Head of caudate nucleus (tissue), 42 donors: ENCODE measurements around the gene SHLD1.

Experiments
- DNase-seq, 42 donors: peaks; one replicate each; pipeline versions ENCODE4 v3.0.0 to v3.0.0-alpha.2; 2020 to 2021; ENCODE audit warnings: mixed read lengths in 7 of 42
- intact Hi-C: fragments of 100-400 bp; cut with DNase I; formaldehyde crosslinking; loops from one replicate; pipeline ENCODE4 v1.15.0; 2022

SHLD1 gene

DNA sequence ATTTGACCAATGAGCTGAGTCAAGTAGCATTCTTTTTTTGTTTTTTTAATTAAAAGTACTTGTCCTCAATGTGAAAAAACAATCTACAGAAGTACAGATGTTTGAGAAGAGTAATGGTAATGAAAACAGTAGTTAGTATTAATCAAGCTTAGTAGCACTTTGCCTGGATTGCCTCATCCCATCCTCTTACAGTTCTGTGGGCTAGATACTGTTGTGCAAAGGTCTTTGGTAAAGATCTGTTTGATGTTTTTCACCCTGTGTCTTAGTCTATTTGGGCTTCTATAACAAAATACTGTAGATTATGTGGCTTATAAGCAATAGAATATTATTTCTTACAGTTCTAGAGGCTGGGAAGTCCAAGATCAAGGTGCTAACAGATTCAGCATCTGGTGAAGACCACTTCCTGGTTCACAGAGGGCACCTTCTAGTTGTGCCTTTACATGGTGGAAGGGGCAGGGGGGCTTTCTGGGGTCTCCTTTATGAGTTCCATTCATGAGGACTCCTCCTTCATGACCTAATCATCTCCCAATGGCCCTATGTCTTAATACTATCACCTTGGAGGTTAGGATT, 84.3 kb downstream of the SHLD1 start:
- no peak for DNase-seq
- intact Hi-C loops, result no loop called here

- DNase-seq, result no peak
- intact Hi-C loops, result no loop called here
Observed at GRCh38 chr20:5835321-5835821, 85.2 kb downstream of the SHLD1 start.

- DNase-seq, result no peak
- intact Hi-C loops, result no loop called here
Observed at GRCh38 chr20:5835871-5836270, 85.7 kb downstream of the SHLD1 start.

DNA sequence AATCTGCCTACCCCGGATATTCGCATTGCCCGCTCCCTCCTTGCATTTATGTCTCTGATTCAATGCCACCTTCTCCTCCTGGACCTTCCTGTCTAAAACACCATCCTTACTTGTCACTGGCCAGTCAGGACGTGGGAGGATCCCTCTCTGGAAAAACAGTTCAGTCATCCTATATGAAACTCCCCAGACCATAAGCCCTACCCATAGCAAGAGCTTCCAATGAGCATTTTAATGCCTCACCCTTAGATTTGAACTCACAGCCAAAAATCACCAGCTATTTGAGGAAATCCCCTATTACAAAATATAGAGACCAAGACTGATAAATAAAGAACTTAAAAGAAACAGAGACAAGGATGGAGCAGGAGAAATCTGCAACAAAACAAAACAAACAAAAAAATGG, 86.4 kb downstream of the SHLD1 start:
- DNase-seq, result no peak
- intact Hi-C loops, result no loop called here

DNA sequence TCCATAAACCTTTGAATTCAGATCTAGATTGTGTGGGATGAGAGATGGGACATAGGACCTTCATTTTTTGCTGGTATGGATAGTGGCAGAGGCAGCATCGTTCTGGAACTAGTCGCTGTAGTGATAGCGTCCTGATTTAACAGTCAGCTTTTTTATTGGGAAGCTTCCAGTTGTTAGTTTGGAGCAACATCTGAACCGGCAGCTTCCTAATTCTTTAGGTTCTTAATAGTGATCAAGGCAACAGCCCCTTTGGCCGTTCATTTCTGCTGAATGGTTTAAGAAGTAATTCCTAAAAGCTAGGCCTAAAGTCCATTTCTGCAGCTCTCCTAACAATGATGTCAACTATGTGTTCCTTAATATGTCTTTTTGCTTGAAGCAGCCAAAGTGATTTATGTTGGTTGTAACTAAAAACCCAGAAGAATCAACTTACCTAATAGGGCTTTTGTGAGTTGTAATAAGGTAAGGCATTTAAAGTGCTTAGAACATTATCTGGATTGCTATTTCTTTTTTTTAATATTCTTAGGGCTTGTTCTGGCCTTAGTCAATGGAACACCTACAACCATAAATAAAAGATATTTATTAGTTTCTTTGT, 90.3 kb downstream of the SHLD1 start:
- intact Hi-C loops, result no loop called here
- DNase-seq, result no peak

- intact Hi-C loops, result no loop called here
- DNase-seq, result no peak
Observed at GRCh38 chr20:5841522-5841921, 91.3 kb downstream of the SHLD1 start.

- intact Hi-C loops, result no loop called here
- no peak for DNase-seq
Observed at GRCh38 chr20:5842465-5842864, 92.3 kb downstream of the SHLD1 start.

DNA sequence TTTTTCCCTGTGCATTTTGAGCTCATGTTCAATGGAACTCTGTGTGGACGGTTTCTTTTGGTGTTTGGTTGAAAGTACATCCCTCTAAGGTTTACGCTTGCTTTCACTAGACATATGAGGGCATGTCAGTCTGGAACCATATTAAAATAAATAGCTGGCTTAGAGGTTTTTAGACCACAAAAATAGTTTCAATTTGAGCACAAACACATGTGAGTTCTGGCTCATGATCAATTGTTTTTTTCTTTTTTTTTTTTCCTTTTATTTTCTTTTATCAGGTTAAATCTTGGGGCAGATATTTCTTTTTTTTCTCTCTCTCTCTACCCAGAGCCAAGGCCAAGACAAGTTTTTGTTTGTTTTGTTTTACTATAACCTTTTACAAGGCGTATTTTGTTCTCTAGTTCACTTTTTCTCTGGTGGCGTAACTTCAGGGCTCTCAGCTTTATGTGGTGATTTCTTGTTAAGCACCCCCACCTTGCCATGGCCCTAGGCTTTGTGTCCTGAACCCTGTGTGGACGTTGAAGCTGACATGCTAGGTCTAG, 92.9 kb downstream of the SHLD1 start:
- DNase-seq, result no peak
- intact Hi-C loops, result no loop called here

DNA sequence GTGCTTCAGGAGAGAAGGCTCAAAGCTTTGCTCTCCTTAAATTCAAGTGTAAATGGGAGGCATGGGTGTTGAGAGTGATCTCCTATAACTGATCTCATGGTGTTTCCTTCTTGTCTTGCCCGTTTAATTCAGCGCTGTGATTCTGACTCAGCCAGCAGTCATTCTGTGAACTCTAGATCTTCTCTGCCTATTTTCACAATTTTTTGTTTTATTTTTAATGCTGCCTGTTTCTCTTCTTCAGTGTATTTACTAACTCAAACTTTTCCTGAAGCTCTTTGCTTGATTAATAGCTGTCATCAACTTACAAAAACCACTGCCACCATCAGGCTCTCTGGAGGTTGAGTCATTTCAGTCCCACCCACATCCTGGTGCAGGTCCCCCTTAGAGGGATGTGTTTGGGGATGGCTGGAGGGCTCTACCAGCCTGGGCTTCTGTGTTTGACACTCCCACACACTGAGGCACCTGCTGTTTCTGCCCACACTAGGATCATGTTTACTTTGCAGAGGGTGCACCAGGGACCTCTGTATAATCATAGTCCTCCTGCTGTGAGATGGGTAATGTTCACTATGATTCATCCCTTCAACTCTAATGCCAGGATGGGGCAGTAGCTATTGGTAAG, 94.0 kb downstream of the SHLD1 start:
- DNase-seq, result no peak
- intact Hi-C loops, result no loop called here

GRCh38 chr20:5845681-5846615, 95.7 kb downstream of the SHLD1 start:
- DNase-seq, result no peak
- intact Hi-C loops, result no loop called here

- DNase-seq, result peak in 1 of 42 donors; percentile 42
- intact Hi-C loops, result no loop called here
Observed at GRCh38 chr20:5848711-5849505, 98.7 kb downstream of the SHLD1 start.

GRCh38 chr20:5855939-5856338, 105.7 kb downstream of the SHLD1 start:
- intact Hi-C loops, result no loop called here

DNA sequence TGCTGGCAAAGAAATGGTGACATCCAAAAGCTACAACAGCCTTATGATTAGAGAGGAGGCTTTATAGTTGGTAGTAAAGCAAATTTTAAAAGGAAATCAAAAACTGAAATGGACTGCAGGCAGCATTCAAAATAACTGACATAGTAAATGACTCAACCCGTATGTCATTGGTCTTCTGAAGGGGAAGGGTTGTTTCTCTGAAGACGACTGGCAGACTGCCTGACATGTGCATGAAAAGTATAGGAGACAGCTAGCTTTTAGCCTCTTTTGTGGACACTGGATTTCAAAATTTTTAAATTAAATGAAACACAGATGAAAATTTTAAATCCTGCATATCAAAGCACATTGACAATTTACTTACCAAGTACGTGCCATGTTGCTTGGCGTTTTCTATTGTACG, 109.4 kb downstream of the SHLD1 start:
- DNase-seq, result no peak
- intact Hi-C loops, result no loop called here

More at GRCh38 chr20:5855939-5856338, 105.7 kb downstream of the SHLD1 start:
- no peak for DNase-seq

DNA sequence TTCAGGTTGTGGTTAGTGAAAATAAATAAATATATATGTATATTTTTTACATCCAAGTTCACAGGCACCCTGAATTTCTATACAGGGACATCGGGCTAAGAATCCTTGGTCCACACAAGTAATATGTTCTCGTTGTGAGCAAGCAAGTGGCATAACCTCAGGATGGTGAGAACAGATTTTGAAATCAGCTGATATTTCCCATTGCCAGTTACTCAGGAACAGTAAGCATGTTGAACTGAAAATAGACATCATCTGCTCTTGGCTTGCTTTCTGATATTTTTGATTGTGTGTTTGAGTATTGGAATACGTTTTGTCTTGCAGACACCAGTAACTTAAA, 112.5 kb downstream of the SHLD1 start:
- DNase-seq, result no peak
- intact Hi-C loops, result no loop called here

DNA sequence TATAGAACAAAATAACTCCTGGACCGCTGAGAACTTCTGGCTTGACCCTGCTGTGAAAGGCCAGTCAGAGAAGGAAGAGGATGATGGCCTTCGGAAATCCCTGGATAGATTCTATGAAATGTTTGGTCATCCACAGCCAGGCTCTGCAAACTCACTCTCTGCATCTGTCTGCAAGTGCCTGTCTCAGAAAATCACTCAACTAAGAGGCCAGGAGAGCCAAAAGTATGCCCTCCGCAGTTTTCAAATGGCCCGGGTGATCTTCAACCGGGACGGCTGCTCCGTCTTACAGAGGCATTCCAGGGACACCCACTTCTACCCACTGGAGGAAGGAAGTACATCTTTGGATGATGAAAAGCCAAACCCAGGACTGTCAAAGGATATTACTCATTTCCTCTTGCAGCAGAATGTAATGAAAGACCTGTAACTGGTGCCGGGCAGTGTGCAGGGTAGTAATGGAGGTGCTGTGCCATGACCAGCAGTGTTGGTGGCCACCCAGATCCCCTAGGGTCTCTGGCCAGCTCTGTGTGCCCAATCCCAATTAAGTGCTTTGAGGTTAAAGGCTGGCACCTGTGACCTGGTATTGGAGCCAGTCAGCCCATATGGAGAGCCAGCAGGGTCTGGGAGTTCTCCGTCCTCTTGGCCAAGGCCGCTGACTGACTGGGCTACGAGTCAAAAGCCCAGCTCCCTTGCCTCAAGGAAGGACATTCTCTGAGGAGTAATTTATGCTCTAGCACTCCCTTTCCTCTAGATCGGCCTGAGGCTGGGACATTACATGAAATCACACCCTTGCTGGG, 113.0 kb downstream of the SHLD1 start:
- DNase-seq, result peak in 10 of 42 donors; percentile 16 to 43 (median 21)
- intact Hi-C loops, result no loop called here

DNA sequence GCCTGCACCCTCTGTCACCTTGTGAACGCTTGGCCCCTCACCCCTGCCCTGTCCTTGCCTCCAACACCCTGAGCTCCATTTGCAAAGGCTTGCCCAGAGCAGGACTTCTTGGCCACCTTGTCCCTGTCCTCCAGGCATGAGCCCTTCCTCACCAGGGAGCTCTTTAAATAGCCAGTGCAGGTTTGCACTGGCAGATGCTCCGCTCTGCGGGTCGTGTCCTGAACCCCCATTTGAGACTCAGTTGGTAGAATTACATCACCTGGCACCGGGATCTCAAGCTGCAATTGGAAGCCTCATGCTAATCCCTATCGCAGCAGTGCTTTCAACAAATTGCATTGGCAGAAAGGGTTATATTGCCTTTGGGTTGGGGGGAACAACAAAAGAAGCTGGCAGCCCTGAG, 114.2 kb downstream of the SHLD1 start:
- intact Hi-C loops, result no loop called here
- no peak for DNase-seq

GRCh38 chr20:5864873-5865587, 114.8 kb downstream of the SHLD1 start:
- no peak for DNase-seq
- intact Hi-C loops, result no loop called here
